ENCODE measurements around the gene PLXNA1. TPM values are rescaled to one million over a fixed set of nuclear protein-coding genes. Genes with fewer than 3 reads are reported as not detected.

PLXNA1 gene
- total RNA-seq, result 16.5 TPM in 2 replicates

DNA sequence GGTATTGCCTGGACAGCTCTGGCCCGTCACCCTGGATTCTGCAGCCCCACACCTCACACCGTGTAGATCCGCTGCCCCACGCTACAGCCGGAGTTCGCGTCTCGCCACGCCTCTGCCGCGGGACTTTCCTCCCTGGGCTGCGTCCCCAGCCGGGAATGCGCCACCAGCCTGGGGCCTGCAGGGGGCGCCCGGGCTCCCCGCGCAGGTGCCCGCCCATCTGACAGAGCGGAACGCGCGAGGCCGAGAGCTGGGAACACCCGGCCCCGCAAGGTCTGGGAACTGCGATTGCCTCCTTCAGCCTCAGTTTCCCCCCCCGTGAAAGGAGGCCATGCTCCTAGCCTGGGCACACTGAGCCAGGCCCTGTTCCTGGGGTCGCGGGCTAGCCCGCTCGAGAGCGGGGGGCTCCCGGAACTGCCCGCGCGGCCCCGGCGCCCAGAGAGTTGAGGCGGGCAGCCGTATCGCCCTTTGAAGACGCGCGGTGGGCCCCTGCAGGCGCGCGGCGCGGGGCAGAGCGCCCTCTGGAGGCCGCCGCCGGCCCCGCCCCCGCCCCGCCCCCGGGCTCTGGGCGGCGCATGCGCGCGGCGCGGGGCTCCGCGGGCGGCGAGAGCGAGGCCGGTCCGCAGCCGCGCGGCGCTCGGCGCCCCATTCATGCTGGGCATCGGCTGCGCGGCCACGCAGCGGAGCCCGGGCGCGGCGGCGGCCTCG is at the start of gene PLXNA1:
Gene PLXNA1 (plus strand): TSS at position 645 of the 705 bp plus-strand sequence. CDS start 5,479 bp downstream, outside the sequence.

Other genes starting within 250 kb of the PLXNA1 start
- not detected in 2 replicates for gene PRR23E, start 210.0 kb downstream of the PLXNA1 start, total RNA-seq

Measured in mammary microvascular endothelial cell (primary cell).